Common myeloid progenitor, CD34-positive (primary cell): ENCODE results near the gene SPNS2.

Experiments
- CTCF ChIA-PET: fragments of 350-600 bp; sonication (Branson Sonifier 250); formaldehyde crosslinking; loops from one replicate; lab custom pipeline; 2021; ENCODE audit warnings: antibody characterized with exemption; lab: Charles Lee
- POLR2A ChIA-PET: fragments of 350-600 bp; sonication (Branson Sonifier 250); formaldehyde crosslinking; loops from one replicate; lab custom pipeline; 2021; ENCODE audit warnings: antibody characterized with exemption; lab: Charles Lee
- DNase-seq, 3 donors: peaks; one replicate each; pipeline versions ENCODE4 v3.0.0 to v3.0.0-alpha.2; 2013
- H3K27ac ChIP-seq, 2 experiments: 1 replicate in 1 of 2; 2 replicates in 1 of 2; pipeline ENCODE4 v1.7.0; 2013; ENCODE audit warnings: inconsistent platforms in 2 of 2, low read length in 2 of 2, mild to moderate bottlenecking in 2 of 2, low read depth in 1 of 2, moderate library complexity in 1 of 2; ENCODE audit not compliant: severe bottlenecking in 2 of 2, insufficient read depth in 1 of 2, poor library complexity in 1 of 2
- H3K27me3 ChIP-seq, 5 experiments: replicated peaks in 2 of 5; 1 replicate in 3 of 5; 2 replicates in 2 of 5; pipeline versions ENCODE4 v1.6.1 to v1.7.0; 2013; ENCODE audit warnings: low read length in 4 of 5, mild to moderate bottlenecking in 2 of 5, moderate library complexity in 2 of 5, inconsistent platforms in 1 of 5; ENCODE audit not compliant: insufficient read depth in 5 of 5, control insufficient read depth in 4 of 5
- H3K36me3 ChIP-seq, 4 experiments: 1 replicate in 2 of 4; 2 replicates in 2 of 4; pipeline versions ENCODE4 v1.6.1 to v1.7.0; 2013; ENCODE audit warnings: low read length in 3 of 4, control low read depth in 1 of 4, mild to moderate bottlenecking in 1 of 4; ENCODE audit not compliant: control insufficient read depth in 4 of 4, insufficient read depth in 4 of 4
- H3K4me1 ChIP-seq, 4 experiments: 1 replicate in 3 of 4; 2 replicates in 1 of 4; pipeline versions ENCODE4 v1.6.1 to v1.7.1; 2013; ENCODE audit warnings: low read length in 3 of 4, mild to moderate bottlenecking in 3 of 4, control low read depth in 1 of 4, inconsistent platforms in 1 of 4, moderate library complexity in 1 of 4; ENCODE audit not compliant: control insufficient read depth in 4 of 4, insufficient read depth in 4 of 4; ENCODE audit errors: control extremely low read depth in 1 of 4
- H3K4me3 ChIP-seq, 7 experiments: 1 replicate in 4 of 7; 2 replicates in 3 of 7; pipeline versions ENCODE4 v1.5.1 to v1.7.0; 2013; ENCODE audit warnings: mild to moderate bottlenecking in 7 of 7, low read length in 6 of 7, moderate library complexity in 6 of 7, inconsistent platforms in 2 of 7, low read depth in 2 of 7, control low read depth in 1 of 7; ENCODE audit not compliant: insufficient read depth in 4 of 7, control insufficient read depth in 1 of 7; ENCODE audit errors: extremely low read depth in 1 of 7
- H3K9me3 ChIP-seq, 5 experiments: 1 replicate in 4 of 5; 2 replicates in 1 of 5; pipeline versions ENCODE4 v1.6.1 to v1.7.1; 2013; ENCODE audit warnings: low read length in 4 of 5, mild to moderate bottlenecking in 2 of 5, inconsistent platforms in 1 of 5, low read depth in 1 of 5, moderate library complexity in 1 of 5; ENCODE audit not compliant: control insufficient read depth in 4 of 5, insufficient read depth in 2 of 5; ENCODE audit errors: control extremely low read depth in 1 of 5
- WGBS: methylation state at CpG from one replicate; pipeline ENCODE4 v1.1.5; 2013; ENCODE audit not compliant: insufficient coverage; 5-methylcytosine and 5-hydroxymethylcytosine counted together

SPNS2 gene

DNA sequence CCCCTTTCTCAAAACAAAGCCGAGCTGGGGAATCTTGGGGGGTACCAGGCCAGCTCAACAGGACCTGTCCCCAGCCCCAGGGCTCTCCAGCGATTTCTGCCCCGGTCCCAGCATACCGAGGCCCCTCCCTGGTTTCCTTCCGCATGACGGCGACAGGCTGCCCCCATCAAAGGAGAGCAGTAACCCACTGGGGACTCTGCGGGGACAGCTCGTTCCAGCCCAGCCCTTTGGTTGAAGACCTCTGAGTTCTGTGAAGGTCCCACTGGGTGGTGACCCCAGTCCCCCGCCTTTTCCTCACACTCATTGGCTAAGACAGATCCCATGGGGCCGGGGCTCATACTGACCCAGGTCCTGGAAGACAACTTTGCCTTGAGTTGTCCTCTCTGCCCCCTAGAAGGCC lies 89.7 kb downstream of the SPNS2 start:
- Histone ChIP-seq H3K27me3 (peaks cover 0 to 44% (median 19%) of the 10 kb centered on the region in 5 experiments), H3K9me3 (no peaks in the 10 kb centered on the region), H3K4me1 (peaks cover 0 to 16% (median 13%) of the 10 kb centered on the region in 4 experiments), H3K36me3 (no peaks in the 10 kb centered on the region), H3K4me3 (no peak overlapping the region), H3K27ac (no peak overlapping the region)
- CTCF ChIA-PET: interaction anchor here (0.8 kb wide), 1 partner anchor 156 kb away, joined by 3 read pairs; no protein-coding TSS in a partner anchor
- POLR2A ChIA-PET: no interaction called here
- 58% methylated on average over 9 of the region's 11 CpGs for WGBS
- DNase-seq: no peak
